Measurements from ENCODE around the gene CTBS.

CTBS gene

GRCh38 chr1:84585803-84586202 lies 11.6 kb upstream of the CTBS start:
- no peak for TF ChIP-seq ZNF280D (tag by site-specific recombination; IDR thresholded peaks at IDR 0.05)
- TF ChIP-seq ZNF26 (tag by site-specific recombination; IDR thresholded peaks at IDR 0.05) = no peak
- TF ChIP-seq BCL11A (tag by site-specific recombination; IDR thresholded peaks at IDR 0.05; ENCODE audit: low read depth) = no peak
- no peak for TF ChIP-seq ZNF248 (tag by site-specific recombination; IDR thresholded peaks at IDR 0.05)
- TF ChIP-seq ZBTB6 (tag by site-specific recombination; IDR thresholded peaks at IDR 0.05) = no peak
- no peak for TF ChIP-seq ZSCAN4 (tag by site-specific recombination; IDR thresholded peaks at IDR 0.05)
- TF ChIP-seq ELK4 (IDR thresholded peaks at IDR 0.05; ENCODE audit: borderline replicate concordance, low read depth, low read length) = no peak
- TF ChIP-seq ZNF16 (tag by site-specific recombination; IDR thresholded peaks at IDR 0.05; ENCODE audit: low read depth) = no peak
- TF ChIP-seq ZNF341 (tag by site-specific recombination; IDR thresholded peaks at IDR 0.05; ENCODE audit: low read depth) = no peak

GRCh38 chr1:84584126-84584525 lies 9.9 kb upstream of the CTBS start:
- H3K27ac ChIP-seq (ENCODE audit: extremely low read depth, low read depth, low read length) = no peak overlapping the region
- CTCF ChIA-PET = no interaction called here
- POLR2A ChIA-PET = no interaction called here
- no peak for TF ChIP-seq ZSCAN5A (tag by site-specific recombination; IDR thresholded peaks at IDR 0.05)
- TF ChIP-seq ZNF239 (tag by site-specific recombination; IDR thresholded peaks at IDR 0.05) = no peak
- TF ChIP-seq HIC1 (tag by site-specific recombination; IDR thresholded peaks at IDR 0.05) = no peak
- no peak for TF ChIP-seq ZXDB (tag by site-specific recombination; IDR thresholded peaks at IDR 0.05)
- TF ChIP-seq ZBTB49 (tag by site-specific recombination; IDR thresholded peaks at IDR 0.05; ENCODE audit: low read depth) = no peak
- no peak for TF ChIP-seq ZBTB21 (tag by site-specific recombination; IDR thresholded peaks at IDR 0.05)
- TF ChIP-seq ZNF580 (tag by site-specific recombination; IDR thresholded peaks at IDR 0.05) = no peak
- TF ChIP-seq ZNF558 (tag by site-specific recombination; IDR thresholded peaks at IDR 0.05) = no peak
- no peak for TF ChIP-seq ZNF510 (tag by site-specific recombination; IDR thresholded peaks at IDR 0.05; ENCODE audit: insufficient replicate concordance)

More at GRCh38 chr1:84585803-84586202, 11.6 kb upstream of the CTBS start:
- Histone ChIP-seq H3K9me3 (ENCODE audit: control insufficient read depth, insufficient read depth, low read depth, low read length) (no peaks in the 10 kb centered on the region), H3K4me3 (ENCODE audit: low read depth, low read length) (no peak overlapping the region), H3K27ac (ENCODE audit: extremely low read depth, low read depth, low read length) (no peak overlapping the region), H3K36me3 (ENCODE audit: control insufficient read depth in 2 of 2, insufficient read depth in 1 of 2, low read length in 2 of 2) (no peaks in the 10 kb centered on the region), H3K4me1 (ENCODE audit: control insufficient read depth, insufficient read depth, low read length) (no peaks in the 10 kb centered on the region)
- ChIA-PET CTCF (interaction anchor here (0.6 to 0.7 kb wide), 2 partner anchors 9 to 288 kb away, joined by 3 read pairs; no protein-coding TSS in a partner anchor), POLR2A (interaction anchor here (1.2 kb wide), 1 partner anchor 12 kb away, joined by 5 read pairs; the partner anchor contains the start of gene CTBS)

More at GRCh38 chr1:84584126-84584525, 9.9 kb upstream of the CTBS start:
- H3K4me1 ChIP-seq (ENCODE audit: control insufficient read depth, insufficient read depth, low read length) = no peaks in the 10 kb centered on the region
- no peaks in the 10 kb centered on the region for H3K9me3 ChIP-seq (ENCODE audit: control insufficient read depth, insufficient read depth, low read depth, low read length)
- H3K36me3 ChIP-seq (ENCODE audit: control insufficient read depth in 2 of 2, insufficient read depth in 1 of 2, low read length in 2 of 2) = no peaks in the 10 kb centered on the region
- no peak overlapping the region for H3K4me3 ChIP-seq (ENCODE audit: low read depth, low read length)
